ENCODE data around the gene U2AF1. TPM values are rescaled to one million over a fixed set of nuclear protein-coding genes. Genes with fewer than 3 reads are reported as not detected.
"Not testable (repeated sequence)": the region's sequence is repeated elsewhere in the genome, so short reads cannot be mapped to it uniquely, and the experiment has no call there.

The U2AF1 gene
- total RNA-seq, 2 donors from 2014 or later: 18.1 to 20.5 TPM

- H3K4me3 ChIP-seq; DNase-seq; H3K36me3 ChIP-seq; H3K9me3 ChIP-seq; H3K9ac ChIP-seq (ENCODE audit: low read depth in 2 of 2, low read length in 2 of 2); H3K27ac ChIP-seq; H3K27me3 ChIP-seq; intact Hi-C loops (cut with DNase I); H3K4me1 ChIP-seq: not testable (repeated sequence)
Observed at GRCh38 chr21:43072742-43073141, 34.6 kb downstream of the U2AF1 start.

GRCh38 chr21:43069682-43070081, 37.7 kb downstream of the U2AF1 start:
- H3K36me3 ChIP-seq; H3K9ac ChIP-seq (ENCODE audit: low read depth in 2 of 2, low read length in 2 of 2); H3K27me3 ChIP-seq; intact Hi-C loops (cut with DNase I); H3K4me3 ChIP-seq; H3K4me1 ChIP-seq; H3K9me3 ChIP-seq; DNase-seq; H3K27ac ChIP-seq: not testable (repeated sequence)

- intact Hi-C loops (cut with DNase I); H3K4me3 ChIP-seq; DNase-seq; H3K27me3 ChIP-seq; H3K9me3 ChIP-seq; H3K36me3 ChIP-seq; H3K4me1 ChIP-seq; H3K9ac ChIP-seq (ENCODE audit: low read depth in 2 of 2, low read length in 2 of 2); H3K27ac ChIP-seq: not testable (repeated sequence)
Observed at GRCh38 chr21:43068065-43068464, 39.3 kb downstream of the U2AF1 start.

- not testable (repeated sequence) for H3K36me3 ChIP-seq, H3K27me3 ChIP-seq, DNase-seq
Observed at GRCh38 chr21:43066690-43067089, 40.7 kb downstream of the U2AF1 start.

DNA sequence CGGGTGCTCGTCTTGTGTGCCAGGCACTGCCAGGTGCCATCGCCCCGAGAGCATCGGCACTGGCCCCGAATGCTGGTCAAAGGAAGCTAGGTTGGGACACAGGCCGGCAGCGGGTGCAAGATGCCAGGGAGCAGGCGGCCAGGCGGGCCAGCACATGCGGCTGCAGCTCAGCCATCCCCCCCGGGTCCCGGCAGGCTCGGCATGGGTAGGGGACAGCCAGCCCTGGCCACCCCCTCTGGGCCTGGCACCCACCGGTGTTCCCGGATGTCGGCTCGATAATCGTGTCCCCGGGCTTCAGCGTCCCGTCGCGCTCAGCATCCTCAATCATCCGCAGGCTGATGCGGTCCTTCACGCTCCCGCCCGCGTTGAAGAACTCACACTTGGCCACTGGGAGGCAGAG, 41.4 kb downstream of the U2AF1 start:
- intact Hi-C loops (cut with DNase I); H3K4me1 ChIP-seq; H3K4me3 ChIP-seq; H3K9ac ChIP-seq (ENCODE audit: low read depth in 2 of 2, low read length in 2 of 2); H3K27ac ChIP-seq; H3K36me3 ChIP-seq; DNase-seq; H3K9me3 ChIP-seq; H3K27me3 ChIP-seq: not testable (repeated sequence)

More at GRCh38 chr21:43066690-43067089, 40.7 kb downstream of the U2AF1 start:
- H3K9ac ChIP-seq (ENCODE audit: low read depth in 2 of 2, low read length in 2 of 2); intact Hi-C loops (cut with DNase I); H3K9me3 ChIP-seq; H3K4me1 ChIP-seq; H3K4me3 ChIP-seq; H3K27ac ChIP-seq: not testable (repeated sequence)

GRCh38 chr21:43064265-43064917, 43.0 kb downstream of the U2AF1 start:
- DNase-seq; H3K27me3 ChIP-seq; intact Hi-C loops (cut with DNase I); H3K9ac ChIP-seq (ENCODE audit: low read depth in 2 of 2, low read length in 2 of 2); H3K27ac ChIP-seq; H3K36me3 ChIP-seq; H3K4me3 ChIP-seq; H3K9me3 ChIP-seq; H3K4me1 ChIP-seq: not testable (repeated sequence)

DNA sequence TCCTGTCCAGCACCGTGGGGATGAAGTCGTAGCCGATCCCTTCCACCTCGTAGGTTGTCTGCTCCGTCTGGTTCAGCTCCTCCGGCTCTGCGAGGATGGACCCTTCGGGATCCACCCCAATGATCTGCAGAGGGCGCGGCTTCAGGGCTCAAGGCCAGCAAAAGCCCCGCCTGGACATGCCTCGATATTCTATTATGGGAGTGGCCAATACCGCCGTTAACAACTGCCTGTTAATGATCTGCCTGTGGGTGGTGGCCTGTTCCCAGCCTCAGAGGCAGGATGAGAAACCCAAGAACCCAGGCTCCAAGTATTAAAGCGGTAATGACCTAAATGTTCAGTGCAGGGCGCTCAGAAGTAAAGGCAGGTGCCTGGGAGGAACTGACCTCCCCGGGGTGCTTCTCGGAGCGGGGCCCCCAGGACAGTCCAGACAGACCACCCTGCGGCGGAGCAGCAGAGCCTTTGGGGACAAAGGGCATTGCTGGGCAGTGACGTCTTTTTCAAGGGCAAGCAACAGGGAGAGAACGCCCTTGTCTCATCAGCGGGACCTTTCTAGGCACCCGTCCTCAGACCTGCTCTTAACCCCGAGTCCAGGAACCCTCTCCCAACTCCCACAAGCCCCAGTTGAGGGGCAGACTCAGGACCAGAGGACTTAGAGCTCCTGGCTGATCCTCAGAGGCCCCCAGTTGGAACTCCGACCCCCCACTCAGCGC, 44.3 kb downstream of the U2AF1 start:
- H3K36me3 ChIP-seq; H3K4me3 ChIP-seq; H3K9ac ChIP-seq (ENCODE audit: low read depth in 2 of 2, low read length in 2 of 2); H3K9me3 ChIP-seq; H3K27ac ChIP-seq; DNase-seq; H3K27me3 ChIP-seq; intact Hi-C loops (cut with DNase I); H3K4me1 ChIP-seq: not testable (repeated sequence)

- H3K4me1 ChIP-seq; intact Hi-C loops (cut with DNase I); H3K27ac ChIP-seq; H3K9ac ChIP-seq (ENCODE audit: low read depth in 2 of 2, low read length in 2 of 2); H3K36me3 ChIP-seq; H3K27me3 ChIP-seq; H3K4me3 ChIP-seq; H3K9me3 ChIP-seq; DNase-seq: not testable (repeated sequence)
Observed at GRCh38 chr21:43053112-43053511, 54.3 kb downstream of the U2AF1 start.

DNA sequence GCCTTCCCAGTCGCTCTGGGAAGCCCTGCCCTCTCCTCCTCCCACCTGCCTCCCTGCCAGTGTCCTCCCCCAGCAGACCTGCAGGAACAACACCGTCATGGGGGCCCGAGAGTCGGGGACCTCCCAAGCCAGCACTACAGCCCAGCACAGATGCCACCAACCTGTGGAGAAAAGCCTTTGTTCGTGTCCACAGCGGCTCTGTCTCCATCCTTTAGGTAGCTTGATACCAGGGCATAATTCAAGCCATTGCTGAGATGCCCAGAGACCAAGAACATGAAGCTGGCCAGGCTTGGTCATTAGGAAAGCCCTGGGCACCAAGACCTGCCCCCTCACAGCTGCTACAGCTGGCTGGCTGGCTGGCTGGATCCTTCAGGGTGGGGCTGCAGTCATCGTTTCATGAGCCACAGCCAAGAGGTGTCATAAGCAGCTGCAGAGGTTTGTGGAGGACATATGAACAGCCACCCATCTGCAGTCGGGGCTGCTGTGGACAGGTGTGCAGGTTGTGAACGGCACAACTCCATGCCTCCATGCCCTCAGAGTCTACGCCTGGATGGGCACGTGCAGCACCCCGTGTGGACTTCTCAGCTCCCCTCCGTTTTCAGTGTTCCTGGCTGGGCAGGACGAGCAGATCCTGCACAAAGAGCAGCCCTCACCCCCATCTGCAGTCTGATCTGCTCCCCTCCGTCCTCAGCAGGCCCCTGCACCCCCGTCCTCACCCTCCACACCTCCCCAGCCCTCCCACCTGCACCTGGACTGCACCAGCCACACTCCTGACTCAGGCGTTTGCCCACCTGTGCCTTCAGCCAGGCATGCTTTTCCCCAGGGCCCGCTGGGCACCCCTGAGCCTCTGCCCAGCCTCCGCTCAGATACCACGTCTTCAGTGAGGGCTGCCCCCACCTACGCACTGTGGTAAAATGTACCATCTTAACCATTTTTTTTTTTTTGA, 61.2 kb downstream of the U2AF1 start:
- H3K4me1 ChIP-seq; H3K9ac ChIP-seq (ENCODE audit: low read depth in 2 of 2, low read length in 2 of 2); DNase-seq; H3K27me3 ChIP-seq; H3K36me3 ChIP-seq; H3K9me3 ChIP-seq; intact Hi-C loops (cut with DNase I); H3K4me3 ChIP-seq; H3K27ac ChIP-seq: not testable (repeated sequence)

DNA sequence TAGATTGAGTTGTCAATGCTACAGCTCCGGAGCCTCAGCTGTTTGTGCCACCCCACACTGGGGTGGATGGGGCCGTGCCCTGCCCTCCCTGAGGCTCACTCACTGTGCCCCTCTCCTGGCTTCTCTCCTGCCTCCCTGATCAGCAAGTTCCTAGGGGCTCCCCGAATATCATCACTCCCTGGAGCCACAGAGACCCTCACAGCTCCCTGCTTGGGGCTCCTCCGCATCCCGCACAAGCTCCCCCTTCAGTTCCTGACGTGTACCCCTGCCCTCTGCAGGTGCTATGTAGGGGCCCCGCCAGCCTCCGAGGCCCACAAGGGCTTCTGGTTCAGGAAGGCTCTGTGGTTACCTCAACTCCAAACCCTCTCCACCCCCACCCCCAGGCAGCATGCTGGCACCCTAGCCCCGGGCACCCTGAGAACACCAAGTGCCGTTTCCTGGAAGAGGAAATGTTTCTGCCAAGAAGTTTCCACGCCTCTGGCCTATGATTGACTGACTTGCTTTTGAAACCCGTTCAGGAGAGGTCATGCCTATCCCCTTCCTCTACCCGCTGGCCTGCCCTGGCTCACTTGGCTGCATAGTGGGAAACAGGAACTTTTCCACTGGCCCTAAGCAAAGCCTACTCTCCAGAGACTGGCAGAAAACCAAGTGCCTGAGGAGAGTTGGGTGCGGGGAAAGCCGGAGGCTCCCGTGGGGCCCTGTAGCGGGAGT, 62.0 kb downstream of the U2AF1 start:
- H3K4me1 ChIP-seq; H3K36me3 ChIP-seq; H3K9ac ChIP-seq (ENCODE audit: low read depth in 2 of 2, low read length in 2 of 2); DNase-seq; H3K27me3 ChIP-seq; H3K9me3 ChIP-seq; intact Hi-C loops (cut with DNase I); H3K4me3 ChIP-seq; H3K27ac ChIP-seq: not testable (repeated sequence)

DNA sequence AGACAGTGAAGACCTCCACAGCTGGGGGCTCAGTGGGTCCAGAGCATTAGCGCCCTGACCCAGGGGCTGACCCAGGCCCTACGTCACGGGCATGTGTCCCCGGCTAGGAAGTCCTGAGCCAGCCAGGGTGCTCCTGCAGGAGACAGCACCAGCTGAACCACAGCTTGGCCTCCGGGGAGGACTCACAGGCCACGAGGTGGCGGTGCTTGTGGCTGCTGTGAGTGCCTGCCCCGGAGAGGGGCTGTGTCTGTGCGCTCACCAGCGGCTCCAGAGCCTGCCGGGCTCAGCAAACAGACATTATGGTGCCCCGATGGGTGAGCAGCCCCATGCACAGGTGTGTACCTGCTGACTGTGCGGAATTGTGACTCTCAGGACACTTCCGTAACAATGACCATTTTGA, 62.8 kb downstream of the U2AF1 start:
- H3K27ac ChIP-seq; H3K4me3 ChIP-seq; H3K27me3 ChIP-seq; H3K36me3 ChIP-seq; H3K4me1 ChIP-seq; DNase-seq; H3K9me3 ChIP-seq; H3K9ac ChIP-seq (ENCODE audit: low read depth in 2 of 2, low read length in 2 of 2); intact Hi-C loops (cut with DNase I): not testable (repeated sequence)

- H3K9me3 ChIP-seq; H3K9ac ChIP-seq (ENCODE audit: low read depth in 2 of 2, low read length in 2 of 2); intact Hi-C loops (cut with DNase I); DNase-seq; H3K27me3 ChIP-seq; H3K36me3 ChIP-seq; H3K27ac ChIP-seq; H3K4me1 ChIP-seq; H3K4me3 ChIP-seq: not testable (repeated sequence)
Observed at GRCh38 chr21:43043291-43043690, 64.1 kb downstream of the U2AF1 start.

Measured in colonic mucosa (tissue), 4 donors.